Parathyroid adenoma (tissue), 2 donors: ENCODE results near the gene RHEX.

ENCODE experiments used
- H2AFZ ChIP-seq: fragments of 300-600 bp; sonication (generic); one replicate; pipeline ENCODE4 v1.7.0; 2017; ENCODE audit warnings: antibody characterized with exemption, mild to moderate bottlenecking
- H3K27ac ChIP-seq: fragments of 300-600 bp; sonication (generic); one replicate; pipeline ENCODE4 v1.7.0; 2017
- H3K27me3 ChIP-seq: fragments of 300-600 bp; sonication (generic); one replicate; pipeline ENCODE4 v1.7.0; 2017; ENCODE audit warnings: low read length; ENCODE audit not compliant: control insufficient read depth, insufficient read depth
- H3K36me3 ChIP-seq: fragments of 300-600 bp; sonication (generic); one replicate; pipeline ENCODE4 v1.7.0; 2017; ENCODE audit warnings: low read length; ENCODE audit not compliant: control insufficient read depth, insufficient read depth
- H3K4me1 ChIP-seq: fragments of 300-600 bp; sonication (generic); one replicate; pipeline ENCODE4 v1.7.0; 2017; ENCODE audit warnings: control low read depth
- H3K4me2 ChIP-seq: fragments of 300-600 bp; sonication (generic); one replicate; pipeline ENCODE4 v1.7.0; 2017; ENCODE audit warnings: low read length
- H3K4me3 ChIP-seq: fragments of 300-600 bp; sonication (generic); one replicate; pipeline ENCODE4 v1.7.0; 2017; ENCODE audit warnings: low read depth, low read length
- H3K79me2 ChIP-seq: fragments of 300-600 bp; sonication (generic); one replicate; pipeline ENCODE4 v1.7.0; 2017; ENCODE audit warnings: control low read depth
- H3K9ac ChIP-seq: fragments of 300-600 bp; sonication (generic); one replicate; pipeline ENCODE4 v1.7.0; 2017; ENCODE audit warnings: mild to moderate bottlenecking
- H3K9me3 ChIP-seq: fragments of 300-600 bp; sonication (generic); one replicate; pipeline ENCODE4 v1.7.0; 2017; ENCODE audit warnings: low read length; ENCODE audit not compliant: control insufficient read depth
- TF ChIP-seq, protein P1 (sequence below): fragments of 300-600 bp; sonication (generic); IDR thresholded peaks from one replicate; pipeline ENCODE4 v1.7.0; 2017; ENCODE audit warnings: antibody characterized with exemption, mild to moderate bottlenecking
- donor health status: primary hyperparathyroidism.

The RHEX gene

DNA sequence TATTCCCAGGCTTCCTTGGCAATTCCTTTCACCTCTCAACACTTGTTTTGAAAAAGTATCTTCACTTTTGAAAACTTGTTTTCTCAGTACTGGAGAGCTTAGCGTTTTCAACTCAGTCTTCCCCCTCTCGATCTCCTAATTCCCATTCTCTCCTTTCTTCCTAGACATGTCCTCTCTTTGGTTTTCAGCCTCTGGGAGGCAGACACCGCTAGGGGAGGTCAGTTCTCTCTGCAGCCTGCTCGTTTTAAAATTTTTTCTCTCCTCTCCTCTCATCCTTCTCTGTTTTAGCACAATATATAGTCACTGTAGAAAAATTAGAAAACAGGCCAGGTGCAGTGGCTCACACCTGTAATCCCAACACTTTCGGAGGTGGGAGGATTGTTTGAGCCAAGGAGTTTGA lies 12.6 kb upstream of the RHEX start:
- Histone ChIP-seq H3K4me2 (no peak overlapping the region), H3K9ac (no peak overlapping the region), H3K79me2 (no peaks in the 10 kb centered on the region), H3K9me3 (no peaks in the 10 kb centered on the region), H3K4me1 (no peaks in the 10 kb centered on the region), H3K27ac (no peak overlapping the region), H2AFZ (no peak overlapping the region), H3K27me3 (no peaks in the 10 kb centered on the region), H3K4me3 (no peak overlapping the region), H3K36me3 (no peaks in the 10 kb centered on the region)
- TF ChIP-seq, protein P1, sequence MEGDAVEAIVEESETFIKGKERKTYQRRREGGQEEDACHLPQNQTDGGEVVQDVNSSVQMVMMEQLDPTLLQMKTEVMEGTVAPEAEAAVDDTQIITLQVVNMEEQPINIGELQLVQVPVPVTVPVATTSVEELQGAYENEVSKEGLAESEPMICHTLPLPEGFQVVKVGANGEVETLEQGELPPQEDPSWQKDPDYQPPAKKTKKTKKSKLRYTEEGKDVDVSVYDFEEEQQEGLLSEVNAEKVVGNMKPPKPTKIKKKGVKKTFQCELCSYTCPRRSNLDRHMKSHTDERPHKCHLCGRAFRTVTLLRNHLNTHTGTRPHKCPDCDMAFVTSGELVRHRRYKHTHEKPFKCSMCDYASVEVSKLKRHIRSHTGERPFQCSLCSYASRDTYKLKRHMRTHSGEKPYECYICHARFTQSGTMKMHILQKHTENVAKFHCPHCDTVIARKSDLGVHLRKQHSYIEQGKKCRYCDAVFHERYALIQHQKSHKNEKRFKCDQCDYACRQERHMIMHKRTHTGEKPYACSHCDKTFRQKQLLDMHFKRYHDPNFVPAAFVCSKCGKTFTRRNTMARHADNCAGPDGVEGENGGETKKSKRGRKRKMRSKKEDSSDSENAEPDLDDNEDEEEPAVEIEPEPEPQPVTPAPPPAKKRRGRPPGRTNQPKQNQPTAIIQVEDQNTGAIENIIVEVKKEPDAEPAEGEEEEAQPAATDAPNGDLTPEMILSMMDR = no peak

DNA sequence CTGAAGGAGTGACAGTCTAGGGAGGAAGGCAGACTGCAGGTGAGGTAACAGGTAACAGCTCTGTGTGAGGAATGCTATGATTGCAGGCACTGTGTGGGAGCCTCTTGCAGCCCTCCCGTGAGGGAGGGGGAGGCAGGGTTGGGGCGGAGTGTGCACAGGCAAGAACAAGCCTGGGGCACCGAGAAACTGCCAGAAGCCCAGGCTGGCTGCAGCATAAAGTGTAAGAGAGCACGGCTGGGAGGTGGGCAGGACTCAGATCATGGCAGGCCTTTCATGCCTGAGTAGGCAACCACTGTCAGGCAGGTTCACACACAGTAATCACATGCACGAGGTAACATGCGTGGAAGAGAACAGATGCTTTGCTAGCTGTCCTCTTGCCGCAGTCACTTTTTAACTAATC lies 11.3 kb upstream of the RHEX start:
- H3K36me3 ChIP-seq = no peaks in the 10 kb centered on the region
- H3K4me2 ChIP-seq = no peak overlapping the region
- no peaks in the 10 kb centered on the region for H3K9me3 ChIP-seq
- H3K27me3 ChIP-seq = no peaks in the 10 kb centered on the region
- TF ChIP-seq, protein P1 = no peak
- no peaks in the 10 kb centered on the region for H3K4me1 ChIP-seq
- H3K79me2 ChIP-seq = no peaks in the 10 kb centered on the region
- H3K9ac ChIP-seq = no peak overlapping the region
- H3K4me3 ChIP-seq = no peak overlapping the region
- no peak overlapping the region for H3K27ac ChIP-seq
- H2AFZ ChIP-seq = no peak overlapping the region

DNA sequence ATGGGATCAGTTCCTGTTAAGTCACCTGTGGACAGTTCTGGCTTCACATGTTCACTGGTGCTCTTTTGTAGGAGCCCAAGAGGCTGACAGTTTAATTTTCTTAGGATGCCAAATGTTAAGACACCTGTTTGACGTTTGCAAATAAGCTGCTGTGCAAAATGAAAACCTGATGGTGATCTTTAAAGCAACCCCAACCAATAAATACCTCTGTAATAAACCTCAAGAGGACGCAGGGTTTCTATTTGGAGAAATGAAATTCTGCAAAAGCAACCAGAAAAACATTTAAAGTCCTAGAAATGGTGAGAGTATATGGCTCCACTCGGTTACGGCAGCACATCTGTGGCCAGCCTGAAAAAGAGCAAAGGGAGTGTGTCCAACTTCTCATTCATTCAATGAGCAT lies 5.7 kb upstream of the RHEX start:
- Histone ChIP-seq H3K4me3 (no peak overlapping the region), H3K9me3 (no peaks in the 10 kb centered on the region), H3K27me3 (no peaks in the 10 kb centered on the region), H3K4me2 (no peak overlapping the region), H3K36me3 (no peaks in the 10 kb centered on the region), H3K9ac (no peak overlapping the region), H3K79me2 (no peaks in the 10 kb centered on the region), H3K4me1 (no peaks in the 10 kb centered on the region), H3K27ac (no peak overlapping the region), H2AFZ (no peak overlapping the region)
- TF ChIP-seq, protein P1 = no peak

DNA sequence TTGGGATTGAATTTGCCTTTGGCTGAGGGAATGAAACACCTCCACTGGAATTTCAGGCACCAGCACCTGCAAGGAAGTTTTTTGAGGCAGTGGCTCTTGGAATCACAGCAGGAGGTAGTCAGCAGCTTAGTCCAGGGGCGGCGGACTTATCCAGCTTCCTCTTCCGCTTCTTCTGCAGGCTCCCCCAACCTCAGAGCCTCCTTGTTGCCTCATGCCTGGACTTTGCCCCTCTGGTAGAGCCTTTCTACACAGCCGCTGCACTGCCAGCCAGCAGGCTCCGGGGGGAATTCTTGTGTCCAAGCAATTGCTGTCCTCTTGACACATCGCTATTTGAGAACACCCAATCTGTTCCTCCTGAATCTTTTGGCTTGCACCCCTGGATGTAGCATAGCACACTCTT lies 4.4 kb upstream of the RHEX start:
- TF ChIP-seq, protein P1 = no peak
- no peaks in the 10 kb centered on the region for H3K4me1 ChIP-seq
- H3K9ac ChIP-seq = no peak overlapping the region
- H3K4me2 ChIP-seq = no peak overlapping the region
- no peaks in the 10 kb centered on the region for H3K36me3 ChIP-seq
- no peak overlapping the region for H3K4me3 ChIP-seq
- no peaks in the 10 kb centered on the region for H3K79me2 ChIP-seq
- H2AFZ ChIP-seq = no peak overlapping the region
- no peaks in the 10 kb centered on the region for H3K27me3 ChIP-seq
- H3K27ac ChIP-seq = no peak overlapping the region
- H3K9me3 ChIP-seq = no peaks in the 10 kb centered on the region

DNA sequence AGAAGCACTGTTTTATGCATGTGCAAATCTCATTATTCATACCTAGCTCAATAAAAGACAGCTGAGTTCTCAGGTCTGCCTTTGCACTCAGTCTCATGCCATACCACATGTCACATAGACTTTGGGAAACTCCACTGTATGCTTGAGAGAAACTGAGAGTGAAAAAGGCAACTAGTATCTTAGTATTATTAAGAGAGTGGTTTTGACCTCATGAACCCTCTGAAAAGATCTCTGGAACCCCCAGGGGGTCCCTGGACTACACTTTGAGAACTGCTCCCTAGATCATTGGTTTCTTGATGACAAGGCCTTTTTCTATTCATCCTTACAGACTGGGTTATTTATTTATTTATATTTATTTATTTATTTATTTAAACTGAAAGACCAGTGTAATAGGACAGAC lies 3.7 kb upstream of the RHEX start:
- H3K27me3 ChIP-seq = no peaks in the 10 kb centered on the region

More for the DNA sequence above, 3.7 kb upstream of the RHEX start:
- no peaks in the 10 kb centered on the region for H3K79me2 ChIP-seq
- H2AFZ ChIP-seq = no peak overlapping the region
- H3K4me1 ChIP-seq = no peaks in the 10 kb centered on the region
- H3K9ac ChIP-seq = no peak overlapping the region
- H3K9me3 ChIP-seq = no peaks in the 10 kb centered on the region
- TF ChIP-seq, protein P1 = no peak
- H3K4me3 ChIP-seq = no peak overlapping the region
- H3K36me3 ChIP-seq = no peaks in the 10 kb centered on the region
- H3K27ac ChIP-seq = no peak overlapping the region
- H3K4me2 ChIP-seq = no peak overlapping the region
